Measurements from ENCODE around the gene CCSER2.

CCSER2 gene

DNA sequence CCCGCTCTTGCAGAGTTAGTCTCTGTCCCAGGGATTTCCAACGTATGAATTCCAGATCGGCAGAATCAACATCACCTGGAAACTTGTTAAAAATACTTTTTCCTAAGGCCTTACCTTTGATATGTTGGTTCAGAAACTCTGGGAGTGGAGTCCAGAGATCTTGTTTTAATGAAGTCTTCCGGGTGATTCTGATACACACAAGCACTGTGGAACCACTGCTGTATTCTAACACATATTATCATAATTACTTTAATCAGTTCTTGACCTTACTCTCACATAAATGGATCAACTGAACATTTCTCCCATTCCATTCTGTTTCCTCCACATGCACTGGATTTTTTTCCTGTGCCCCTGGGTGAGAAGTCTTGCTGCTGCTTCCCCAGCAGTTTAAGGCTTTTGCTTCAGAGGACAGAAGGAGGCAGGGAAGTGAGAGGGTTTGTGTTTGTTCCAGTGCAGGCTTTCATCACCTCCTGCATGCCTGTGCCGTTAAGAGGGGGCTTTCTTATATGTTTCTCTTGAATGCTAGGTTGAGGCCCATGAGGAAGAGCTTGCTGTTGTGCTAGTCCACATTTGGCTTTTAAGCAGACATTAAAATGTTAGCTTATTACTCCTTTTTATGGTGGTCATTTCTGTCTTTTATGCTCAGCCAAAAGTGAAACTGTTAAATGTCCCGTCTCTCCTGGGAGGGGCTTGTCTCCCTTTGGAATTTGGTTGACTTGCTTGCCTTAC lies 32.4 kb downstream of the CCSER2 start:
- no peaks in the 10 kb centered on the region for H3K9me3 Mint-ChIP-seq
- H3K27me3 Mint-ChIP-seq = no peaks in the 10 kb centered on the region
- peaks cover 8% of the 10 kb centered on the region for H3K36me3 Mint-ChIP-seq (ENCODE audit: insufficient read depth)
- peaks cover 50 to 77% of the 10 kb centered on the region in 2 donors for H3K4me1 Mint-ChIP-seq (ENCODE audit: low read depth in 2 of 2)
- peak overlapping the region; percentile 47 to 76 for H3K4me3 Mint-ChIP-seq
- ATAC-seq (replicated peaks) = no peak
- no peak for DNase-seq
- H3K27ac Mint-ChIP-seq = peak overlapping the region; percentile 59 to 61

DNA sequence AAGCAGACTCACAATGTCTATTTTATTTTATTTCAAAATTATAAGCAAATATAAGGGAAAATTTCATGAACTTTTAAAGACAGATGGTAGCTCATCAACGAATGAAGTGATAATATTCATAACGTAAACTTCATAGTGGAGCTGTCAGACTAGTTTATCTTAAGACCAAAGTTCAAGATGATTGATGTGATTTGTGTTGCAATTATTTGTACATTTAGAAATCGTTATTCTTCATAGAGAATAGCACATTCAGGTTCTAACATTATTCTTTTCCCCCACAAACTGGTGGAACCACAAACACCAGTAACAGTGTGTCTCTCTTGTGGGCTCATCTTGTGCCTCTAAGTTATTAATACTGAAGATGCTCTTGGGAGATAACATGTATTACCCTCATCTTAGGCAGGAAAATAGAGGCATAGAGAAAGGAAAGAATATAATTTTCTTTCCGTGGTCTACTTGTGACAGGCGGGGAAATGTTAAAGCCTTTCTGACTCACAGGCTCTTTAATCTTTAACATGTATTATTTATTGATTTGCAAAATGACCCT lies 37.0 kb downstream of the CCSER2 start:
- peak; percentile 82 for ATAC-seq (replicated peaks)
- no peak for DNase-seq
- H3K36me3 Mint-ChIP-seq (ENCODE audit: insufficient read depth) = peaks cover 11% of the 10 kb centered on the region
- no peaks in the 10 kb centered on the region for H3K9me3 Mint-ChIP-seq
- no peak overlapping the region for H3K4me3 Mint-ChIP-seq
- H3K4me1 Mint-ChIP-seq (ENCODE audit: low read depth in 2 of 2) = peaks cover 47 to 73% of the 10 kb centered on the region in 2 donors
- peak overlapping the region in 1 of 2 donors; percentile 54 for H3K27ac Mint-ChIP-seq
- no peaks in the 10 kb centered on the region for H3K27me3 Mint-ChIP-seq

DNA sequence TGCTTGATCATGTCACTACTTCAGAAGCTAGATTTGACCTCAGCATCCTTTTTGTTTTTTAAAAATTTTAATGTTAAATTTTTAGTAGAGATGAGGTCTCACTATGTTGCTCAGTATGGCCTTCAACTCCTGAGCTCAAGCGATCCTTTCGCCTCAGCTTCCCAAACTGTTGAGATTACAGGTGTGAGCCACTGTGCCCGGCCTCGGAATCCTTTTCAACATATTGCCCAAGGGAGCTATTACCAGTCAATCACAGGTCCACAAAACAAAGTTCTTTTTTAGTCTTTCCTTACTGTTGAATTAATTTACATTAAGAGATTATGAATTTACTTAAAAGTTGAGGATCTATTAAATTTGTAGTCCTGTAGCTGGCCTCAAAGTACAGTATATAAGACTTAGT lies 37.7 kb downstream of the CCSER2 start:
- Mint-ChIP-seq H3K27me3 (no peaks in the 10 kb centered on the region), H3K27ac (peak overlapping the region in 1 of 2 donors; percentile 54), H3K36me3 (ENCODE audit: insufficient read depth) (peaks cover 14% of the 10 kb centered on the region), H3K9me3 (no peaks in the 10 kb centered on the region), H3K4me3 (no peak overlapping the region), H3K4me1 (ENCODE audit: low read depth in 2 of 2) (peaks cover 41 to 69% of the 10 kb centered on the region in 2 donors)
- DNase-seq (no peak), ATAC-seq (replicated peaks) (no peak)

DNA sequence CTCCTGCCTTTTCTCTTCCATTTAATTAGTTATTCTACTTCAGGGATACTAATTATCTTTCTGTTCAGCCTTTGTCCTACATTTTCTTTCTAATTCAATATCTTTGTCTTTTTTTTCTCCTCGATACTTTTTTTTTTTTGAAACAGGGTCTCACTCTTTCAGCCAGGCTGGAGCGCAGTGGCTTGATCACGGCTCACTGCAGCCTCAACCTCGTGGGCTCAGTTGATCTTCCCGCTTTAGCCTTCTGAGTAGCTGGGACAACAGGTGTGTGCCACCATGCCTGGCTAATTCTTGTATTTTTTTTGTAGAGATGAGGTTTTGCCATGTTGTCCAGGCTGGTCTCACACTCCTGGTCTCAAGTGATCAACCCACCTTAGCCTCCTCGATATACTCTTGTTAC lies 38.9 kb downstream of the CCSER2 start:
- Mint-ChIP-seq H3K27ac (peak overlapping the region; percentile 39), H3K27me3 (no peaks in the 10 kb centered on the region), H3K4me1 (ENCODE audit: low read depth in 2 of 2) (peaks cover 33 to 58% of the 10 kb centered on the region in 2 donors), H3K9me3 (no peaks in the 10 kb centered on the region), H3K36me3 (ENCODE audit: insufficient read depth) (peaks cover 25% of the 10 kb centered on the region), H3K4me3 (no peak overlapping the region)
- DNase-seq (no peak), ATAC-seq (replicated peaks) (no peak)

DNA sequence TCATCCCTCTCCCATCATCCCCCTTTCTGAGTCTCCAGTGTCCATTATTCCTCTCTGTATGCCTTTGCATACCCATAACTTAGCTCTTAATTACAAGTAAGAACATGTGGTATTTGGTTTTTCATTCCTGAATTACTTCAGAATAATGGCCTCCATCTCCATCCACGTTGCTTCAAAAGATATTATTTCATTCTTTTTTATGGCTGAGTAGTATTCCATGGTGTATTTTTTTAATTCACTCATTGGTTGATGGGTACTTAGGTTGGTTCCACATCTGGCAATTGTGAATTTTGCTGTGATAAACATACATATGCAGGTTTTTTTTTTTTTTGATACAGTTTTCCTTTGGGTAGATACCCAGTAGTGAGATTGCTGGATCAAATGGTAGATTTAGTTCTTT lies 40.4 kb downstream of the CCSER2 start:
- no peaks in the 10 kb centered on the region for H3K27me3 Mint-ChIP-seq
- DNase-seq (no peak), ATAC-seq (replicated peaks) (no peak)
- peak overlapping the region in 1 of 2 donors; percentile 36 for H3K27ac Mint-ChIP-seq
- peaks cover 26 to 48% of the 10 kb centered on the region in 2 donors for H3K4me1 Mint-ChIP-seq (ENCODE audit: low read depth in 2 of 2)
- H3K9me3 Mint-ChIP-seq = no peaks in the 10 kb centered on the region
- H3K4me3 Mint-ChIP-seq = no peak overlapping the region
- H3K36me3 Mint-ChIP-seq (ENCODE audit: insufficient read depth) = peaks cover 31% of the 10 kb centered on the region

DNA sequence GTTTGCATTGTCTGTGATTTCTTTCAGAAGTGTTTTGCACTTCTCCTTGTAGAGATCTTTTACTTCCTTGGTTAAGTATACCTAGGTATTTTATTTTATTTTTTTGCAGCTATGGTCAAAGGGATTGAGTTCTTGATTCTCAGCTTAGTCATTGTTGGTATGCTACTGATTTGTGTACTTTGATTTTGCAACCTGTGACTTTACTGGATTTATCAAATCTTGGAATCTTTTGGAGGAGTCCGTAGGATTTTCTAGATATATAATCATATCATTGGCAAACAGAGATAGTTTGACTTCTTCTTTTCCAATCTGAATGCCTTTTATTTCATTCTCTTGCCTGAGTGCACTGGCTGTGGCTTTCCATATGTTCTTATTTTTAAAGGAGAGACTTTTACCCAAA lies 41.9 kb downstream of the CCSER2 start:
- Mint-ChIP-seq H3K4me1 (ENCODE audit: low read depth in 2 of 2) (peaks cover 30 to 57% of the 10 kb centered on the region in 2 donors), H3K9me3 (no peaks in the 10 kb centered on the region), H3K27ac (peak overlapping the region in 1 of 2 donors; percentile 9), H3K36me3 (ENCODE audit: insufficient read depth) (peaks cover 35% of the 10 kb centered on the region), H3K4me3 (no peak overlapping the region), H3K27me3 (no peaks in the 10 kb centered on the region)
- no peak for DNase-seq
- no peak for ATAC-seq (replicated peaks)

DNA sequence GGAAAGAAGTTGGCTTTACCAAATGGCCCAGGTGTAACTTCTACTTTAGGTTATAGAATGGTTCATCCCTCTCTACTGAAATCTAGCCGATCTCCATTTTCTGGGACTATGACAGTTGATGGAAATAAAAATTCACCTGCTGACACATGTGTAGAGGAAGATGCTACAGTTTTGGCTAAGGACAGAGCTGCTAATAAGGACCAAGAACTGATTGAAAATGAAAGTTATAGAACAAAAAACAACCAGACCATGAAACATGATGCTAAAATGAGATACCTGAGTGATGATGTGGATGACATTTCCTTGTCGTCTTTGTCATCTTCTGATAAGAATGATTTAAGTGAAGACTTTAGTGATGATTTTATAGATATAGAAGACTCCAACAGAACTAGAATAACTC lies 43.6 kb downstream of the CCSER2 start:
- DNase-seq (no peak), ATAC-seq (replicated peaks) (no peak)
- peaks cover 38 to 57% of the 10 kb centered on the region in 2 donors for H3K4me1 Mint-ChIP-seq (ENCODE audit: low read depth in 2 of 2)
- H3K27ac Mint-ChIP-seq = peak overlapping the region; percentile 66 to 67
- no peak overlapping the region for H3K4me3 Mint-ChIP-seq
- H3K27me3 Mint-ChIP-seq = no peaks in the 10 kb centered on the region
- H3K9me3 Mint-ChIP-seq = no peaks in the 10 kb centered on the region
- peaks cover 37% of the 10 kb centered on the region for H3K36me3 Mint-ChIP-seq (ENCODE audit: insufficient read depth)

DNA sequence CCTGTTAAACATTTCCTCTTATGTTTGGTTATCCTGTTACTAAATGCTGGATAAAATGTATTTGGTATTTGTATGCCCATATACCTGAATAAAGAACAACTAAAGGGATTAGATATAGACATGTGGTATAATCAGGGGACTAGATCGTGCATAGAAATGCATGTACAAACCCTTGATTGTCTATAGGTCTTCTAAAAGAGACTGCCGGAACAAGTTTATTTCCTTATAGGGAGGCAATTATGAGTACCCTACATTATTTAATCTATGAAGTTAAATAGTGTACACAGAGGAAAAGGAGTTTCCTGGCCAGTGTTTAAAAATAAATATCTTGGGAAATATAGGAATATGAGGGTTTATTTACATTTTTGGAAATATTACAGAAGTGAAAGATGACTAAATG lies 44.6 kb downstream of the CCSER2 start:
- Mint-ChIP-seq H3K27ac (peak overlapping the region; percentile 66 to 67), H3K4me3 (no peak overlapping the region), H3K36me3 (ENCODE audit: insufficient read depth) (peaks cover 38% of the 10 kb centered on the region), H3K9me3 (no peaks in the 10 kb centered on the region), H3K4me1 (ENCODE audit: low read depth in 2 of 2) (peaks cover 30 to 47% of the 10 kb centered on the region in 2 donors), H3K27me3 (no peaks in the 10 kb centered on the region)
- ATAC-seq (replicated peaks) = no peak
- DNase-seq = no peak

DNA sequence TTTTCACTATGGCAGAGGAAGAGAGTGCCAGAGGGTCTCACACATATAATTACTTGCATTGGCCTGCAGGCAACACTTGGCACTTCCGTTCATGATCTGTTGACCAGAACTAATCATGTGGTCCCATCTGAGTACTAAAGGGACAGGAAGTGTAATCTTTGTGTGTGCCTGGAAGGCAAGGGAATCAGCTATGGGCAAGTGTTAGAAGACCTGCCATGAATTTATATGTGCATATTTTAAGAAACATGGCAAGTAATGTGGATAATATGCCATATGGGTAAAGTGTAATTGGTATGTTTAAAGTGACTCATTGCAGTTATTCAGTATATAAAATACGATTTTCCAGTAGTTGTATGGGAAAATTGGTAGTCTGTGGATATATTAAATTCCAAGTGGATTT lies 46.1 kb downstream of the CCSER2 start:
- peak overlapping the region; percentile 38 to 69 for H3K27ac Mint-ChIP-seq
- no peaks in the 10 kb centered on the region for H3K27me3 Mint-ChIP-seq
- H3K9me3 Mint-ChIP-seq = no peaks in the 10 kb centered on the region
- peaks cover 47% of the 10 kb centered on the region for H3K36me3 Mint-ChIP-seq (ENCODE audit: insufficient read depth)
- no peak overlapping the region for H3K4me3 Mint-ChIP-seq
- no peak for DNase-seq
- ATAC-seq (replicated peaks) = no peak
- peaks cover 29 to 41% of the 10 kb centered on the region in 2 donors for H3K4me1 Mint-ChIP-seq (ENCODE audit: low read depth in 2 of 2)

DNA sequence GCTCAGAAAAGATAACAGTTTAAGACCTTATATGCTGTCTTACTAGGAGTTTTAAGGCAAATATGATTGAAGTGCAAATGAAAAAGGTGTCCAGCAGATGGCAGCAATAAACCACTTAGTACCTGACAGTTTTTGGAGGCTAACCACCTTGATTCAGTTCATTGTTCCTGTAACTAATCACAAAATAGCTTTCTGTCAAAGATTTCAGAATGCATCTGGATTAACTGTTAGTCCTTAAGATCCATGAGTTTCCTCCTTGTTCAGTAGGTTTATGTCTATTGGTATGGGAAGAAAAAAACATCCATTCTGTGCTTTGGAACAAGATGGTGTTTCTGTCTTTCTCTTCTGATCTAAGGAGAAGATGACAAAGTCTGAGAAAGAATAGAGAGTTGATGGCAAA lies 46.6 kb downstream of the CCSER2 start:
- peak; percentile 49 to 57 (median 49) for DNase-seq
- Mint-ChIP-seq H3K9me3 (no peaks in the 10 kb centered on the region), H3K36me3 (ENCODE audit: insufficient read depth) (peaks cover 48% of the 10 kb centered on the region), H3K27me3 (no peaks in the 10 kb centered on the region), H3K27ac (peak overlapping the region in 1 of 2 donors; percentile 38), H3K4me3 (no peak overlapping the region), H3K4me1 (ENCODE audit: low read depth in 2 of 2) (peaks cover 23 to 36% of the 10 kb centered on the region in 2 donors)
- ATAC-seq (replicated peaks) = peak; percentile 79

DNA sequence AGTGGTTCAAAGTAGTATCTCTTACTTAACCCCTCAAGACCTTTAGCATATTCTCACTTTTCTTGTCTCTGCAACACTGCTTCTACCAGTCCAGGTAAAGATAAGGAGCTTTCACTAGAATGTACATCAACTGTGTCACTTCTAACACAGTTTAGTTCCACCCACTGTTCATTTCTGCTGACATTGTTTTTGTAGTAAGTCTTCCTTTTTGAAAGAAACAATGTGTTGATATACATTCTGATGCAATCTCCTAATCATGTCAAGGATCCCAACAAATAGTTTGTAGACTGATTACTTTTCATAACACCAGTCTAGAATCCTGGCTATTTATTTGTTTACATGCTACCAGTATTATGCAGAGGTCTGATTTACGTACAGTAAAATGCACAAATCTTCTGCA lies 47.5 kb downstream of the CCSER2 start:
- H3K36me3 Mint-ChIP-seq (ENCODE audit: insufficient read depth) = peaks cover 55% of the 10 kb centered on the region
- DNase-seq = no peak
- peak overlapping the region; percentile 56 to 78 for H3K27ac Mint-ChIP-seq

DNA sequence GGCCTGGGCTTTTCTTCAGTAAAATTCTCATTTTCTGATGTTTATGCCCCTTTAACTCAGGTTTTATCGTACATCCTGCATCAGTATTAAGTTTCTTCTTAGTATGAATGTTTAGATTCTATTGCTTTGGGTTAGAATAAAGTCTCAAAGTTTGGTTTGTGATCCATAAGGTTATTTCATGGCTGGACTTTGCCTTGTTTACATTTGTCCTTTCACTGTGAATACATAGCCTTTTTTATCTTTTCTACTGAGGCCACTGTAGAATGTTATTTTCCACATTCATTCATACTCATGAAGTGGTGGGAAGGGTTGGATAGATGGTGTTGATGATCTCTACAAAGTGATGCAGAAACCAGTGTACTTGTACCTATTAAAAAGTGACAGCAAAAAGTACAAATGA lies 59.8 kb downstream of the CCSER2 start:
- Mint-ChIP-seq H3K4me1 (ENCODE audit: low read depth in 2 of 2) (peaks cover 20 to 66% of the 10 kb centered on the region in 2 donors), H3K4me3 (no peak overlapping the region), H3K27me3 (no peaks in the 10 kb centered on the region), H3K36me3 (ENCODE audit: insufficient read depth) (peaks cover 39% of the 10 kb centered on the region), H3K9me3 (no peaks in the 10 kb centered on the region), H3K27ac (peak overlapping the region; percentile 42 to 75)
- DNase-seq (no peak), ATAC-seq (replicated peaks) (no peak)

More for the DNA sequence above, 47.5 kb downstream of the CCSER2 start:
- no peak overlapping the region for H3K4me3 Mint-ChIP-seq
- ATAC-seq (replicated peaks) = no peak
- H3K9me3 Mint-ChIP-seq = no peaks in the 10 kb centered on the region
- H3K4me1 Mint-ChIP-seq (ENCODE audit: low read depth in 2 of 2) = peaks cover 20 to 35% of the 10 kb centered on the region in 2 donors
- no peaks in the 10 kb centered on the region for H3K27me3 Mint-ChIP-seq

DNA sequence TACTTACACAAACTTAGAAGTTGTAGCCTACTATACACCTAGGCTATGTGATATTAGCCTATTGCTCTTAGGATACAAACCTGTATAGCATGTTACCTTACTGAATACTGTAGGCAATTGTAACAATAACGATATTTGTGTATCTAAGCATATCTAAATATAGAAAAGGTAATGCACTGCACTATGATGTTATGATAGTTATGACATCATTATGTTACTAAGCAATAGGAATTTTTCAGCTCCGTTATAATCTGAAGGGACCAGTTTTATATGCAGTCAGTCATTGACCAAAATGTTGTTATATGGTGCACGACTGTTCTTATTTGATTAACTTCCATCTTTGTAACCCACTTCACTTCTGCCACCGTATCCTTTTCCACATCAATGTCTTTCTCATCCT lies 62.0 kb downstream of the CCSER2 start:
- Mint-ChIP-seq H3K36me3 (ENCODE audit: insufficient read depth) (peaks cover 25% of the 10 kb centered on the region), H3K4me1 (ENCODE audit: low read depth in 2 of 2) (peaks cover 19 to 63% of the 10 kb centered on the region in 2 donors), H3K27me3 (no peaks in the 10 kb centered on the region), H3K27ac (peak overlapping the region in 1 of 2 donors; percentile 38), H3K9me3 (no peaks in the 10 kb centered on the region), H3K4me3 (no peak overlapping the region)
- ATAC-seq (replicated peaks) (no peak), DNase-seq (no peak)

DNA sequence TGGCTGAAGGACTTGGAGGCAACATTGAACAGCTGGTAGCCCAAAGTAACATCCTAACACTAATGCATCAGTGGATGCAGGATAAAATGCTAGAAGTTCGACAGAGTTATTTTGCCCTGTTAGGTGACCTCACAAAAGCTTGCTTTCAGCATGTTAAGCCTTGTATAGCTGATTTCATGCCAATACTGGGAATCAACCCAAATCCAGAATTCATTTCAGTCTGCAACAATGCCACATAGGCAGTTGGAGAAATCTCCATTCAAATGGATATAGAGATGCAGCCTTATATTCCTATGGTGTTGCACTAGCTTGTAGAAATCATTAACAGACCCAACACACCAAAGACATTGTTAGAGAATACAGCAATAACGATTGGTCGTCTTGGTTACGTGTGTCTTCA lies 62.9 kb downstream of the CCSER2 start:
- peaks cover 20 to 66% of the 10 kb centered on the region in 2 donors for H3K4me1 Mint-ChIP-seq (ENCODE audit: low read depth in 2 of 2)
- DNase-seq = no peak
- H3K36me3 Mint-ChIP-seq (ENCODE audit: insufficient read depth) = peaks cover 20% of the 10 kb centered on the region
- no peak overlapping the region for H3K4me3 Mint-ChIP-seq
- no peak for ATAC-seq (replicated peaks)
- peak overlapping the region in 1 of 2 donors; percentile 57 for H3K27ac Mint-ChIP-seq
- H3K27me3 Mint-ChIP-seq = no peaks in the 10 kb centered on the region
- no peaks in the 10 kb centered on the region for H3K9me3 Mint-ChIP-seq
